AG04450 (cell line): ENCODE data around the gene LDB1. TPM values are rescaled to one million over a fixed set of nuclear protein-coding genes. Genes with fewer than 3 reads are reported as not detected.

Source experiments
- CTCF ChIA-PET: fragments of 300-600, 350-600 bp; formaldehyde crosslinking; extraction: SDS; loops from one replicate; lab custom pipeline; 2022; ENCODE audit warnings: antibody characterized with exemption, inconsistent platforms; lab: Charles Lee
- POLR2A ChIA-PET: fragments of 350-600 bp; formaldehyde crosslinking; extraction: SDS; loops from one replicate; lab custom pipeline; 2021; ENCODE audit warnings: antibody characterized with exemption, inconsistent platforms; lab: Yijun Ruan, JAX
- DNase-seq: peaks from one replicate; pipeline ENCODE4 v3.0.0-alpha.2; 2011; ENCODE audit warnings: low read depth, low spot score
- H3K27ac ChIP-seq: one replicate; pipeline ENCODE4 v1.5.1; 2012; ENCODE audit warnings: low read depth, low read length, control low read depth
- H3K27me3 ChIP-seq: one replicate; pipeline ENCODE4 v1.6.0; 2012; ENCODE audit warnings: low read length; ENCODE audit not compliant: control insufficient read depth, insufficient read depth
- H3K4me3 ChIP-seq: 2 replicates; pipeline ENCODE4 v1.5.1; 2011; ENCODE audit warnings: mild to moderate bottlenecking, low read depth, low read length, control low read depth
- H3K9me3 ChIP-seq: 2 replicates; pipeline ENCODE4 v1.5.1; 2012; ENCODE audit warnings: low read length; ENCODE audit not compliant: control insufficient read depth, insufficient read depth
- polyA plus RNA-seq: library from polyadenylated mRNA; depleted of rRNA; stranded (reverse); fragments of >200 nt; gene quantifications from 2 replicates; pipeline ENCODE4 v1.2.3, GENCODE V29; 2011
- TF ChIP-seq, protein P1 (sequence below): IDR thresholded peaks from 2 replicates; pipeline ENCODE4 v1.5.1; 2011; ENCODE audit warnings: low read depth, low read length, control low read depth, inconsistent platforms

The LDB1 gene
- polyA plus RNA-seq, 1 experiment = 95.7 TPM

DNA sequence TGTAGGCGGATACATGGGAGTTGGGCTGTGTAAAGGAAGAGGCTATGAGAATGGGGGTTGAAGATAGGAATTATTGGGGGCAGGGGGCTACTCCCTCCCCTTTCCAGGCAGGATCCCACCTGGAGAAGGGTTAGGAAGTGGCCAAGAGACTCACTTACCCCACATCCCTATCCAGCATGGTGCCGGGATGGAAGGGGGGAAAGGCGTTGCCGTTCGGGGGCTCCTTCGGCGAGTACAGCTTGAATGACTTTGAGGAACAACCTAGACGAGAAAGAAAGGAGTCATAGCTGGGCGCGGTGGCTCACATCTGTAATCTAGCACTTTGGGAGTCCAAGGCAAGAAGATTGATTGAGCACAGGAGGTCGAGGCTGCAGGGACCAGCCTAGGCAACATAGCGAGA, 8.9 kb downstream of the LDB1 start:
- TF ChIP-seq, protein P1, sequence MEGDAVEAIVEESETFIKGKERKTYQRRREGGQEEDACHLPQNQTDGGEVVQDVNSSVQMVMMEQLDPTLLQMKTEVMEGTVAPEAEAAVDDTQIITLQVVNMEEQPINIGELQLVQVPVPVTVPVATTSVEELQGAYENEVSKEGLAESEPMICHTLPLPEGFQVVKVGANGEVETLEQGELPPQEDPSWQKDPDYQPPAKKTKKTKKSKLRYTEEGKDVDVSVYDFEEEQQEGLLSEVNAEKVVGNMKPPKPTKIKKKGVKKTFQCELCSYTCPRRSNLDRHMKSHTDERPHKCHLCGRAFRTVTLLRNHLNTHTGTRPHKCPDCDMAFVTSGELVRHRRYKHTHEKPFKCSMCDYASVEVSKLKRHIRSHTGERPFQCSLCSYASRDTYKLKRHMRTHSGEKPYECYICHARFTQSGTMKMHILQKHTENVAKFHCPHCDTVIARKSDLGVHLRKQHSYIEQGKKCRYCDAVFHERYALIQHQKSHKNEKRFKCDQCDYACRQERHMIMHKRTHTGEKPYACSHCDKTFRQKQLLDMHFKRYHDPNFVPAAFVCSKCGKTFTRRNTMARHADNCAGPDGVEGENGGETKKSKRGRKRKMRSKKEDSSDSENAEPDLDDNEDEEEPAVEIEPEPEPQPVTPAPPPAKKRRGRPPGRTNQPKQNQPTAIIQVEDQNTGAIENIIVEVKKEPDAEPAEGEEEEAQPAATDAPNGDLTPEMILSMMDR = no peak
- Histone ChIP-seq H3K27me3 (no peaks in the 10 kb centered on the region), H3K4me3 (no peak overlapping the region), H3K9me3 (no peaks in the 10 kb centered on the region), H3K27ac (no peak overlapping the region)
- no peak for DNase-seq
- CTCF ChIA-PET = interaction anchor here (1.3 to 2.4 kb wide), 3 partner anchors 10 to 38 kb away, joined by 4 to 8 read pairs (median 6); no protein-coding TSS in a partner anchor
- POLR2A ChIA-PET = no interaction called here

DNA sequence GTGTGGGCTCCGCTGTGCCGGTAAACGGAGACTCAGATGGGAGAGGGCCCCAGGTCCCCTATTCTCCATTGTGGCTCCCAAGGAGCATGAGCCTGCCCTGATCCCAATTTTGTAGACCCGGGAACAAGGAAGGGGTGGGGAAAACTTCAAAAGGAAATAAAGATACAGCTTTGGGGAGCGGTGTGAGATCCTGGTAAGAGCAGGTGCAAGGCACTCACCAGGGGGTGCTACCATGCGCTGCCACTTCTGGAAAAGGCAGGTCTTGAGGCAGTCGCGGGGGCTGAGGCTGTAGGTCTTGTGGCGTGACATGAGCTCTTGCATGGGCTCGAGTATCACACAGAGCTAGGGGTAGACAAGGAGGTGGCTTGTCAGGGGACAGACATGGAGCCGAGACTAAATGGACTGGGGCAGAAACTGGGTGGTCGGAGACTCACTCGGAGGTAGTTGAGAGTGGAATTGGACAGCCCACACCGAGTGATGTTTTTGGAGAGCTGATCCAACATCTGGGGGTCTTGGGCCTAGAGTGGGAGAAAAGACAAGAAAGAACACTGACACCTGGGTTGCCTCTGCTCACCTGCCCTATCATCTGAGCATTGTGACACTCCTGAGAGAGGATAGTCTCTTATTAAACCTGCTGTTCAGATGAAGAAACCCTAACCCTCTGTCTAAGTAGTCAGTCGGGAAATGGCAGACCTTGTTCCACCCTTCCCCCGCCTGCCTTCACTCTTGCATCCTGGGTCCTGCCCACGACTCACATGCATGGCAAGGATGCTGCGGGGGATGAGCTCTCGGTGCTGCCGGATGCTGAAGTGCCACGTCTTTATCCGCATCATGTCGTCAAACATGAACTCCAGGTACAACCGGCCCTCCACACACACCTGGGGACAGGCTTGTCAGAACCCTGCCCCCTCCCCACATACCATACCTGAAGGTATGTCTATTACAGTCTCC, 10.7 kb downstream of the LDB1 start:
- CTCF ChIA-PET = interaction anchor here (1.0 to 1.4 kb wide), 3 partner anchors 37 to 270 kb away, joined by 3 read pairs; no protein-coding TSS in a partner anchor
- H3K9me3 ChIP-seq = no peaks in the 10 kb centered on the region
- H3K27ac ChIP-seq = no peak overlapping the region
- no peak for DNase-seq
- POLR2A ChIA-PET = interaction anchor here (1.2 kb wide), 1 partner anchor 35 kb away, joined by 4 read pairs; no protein-coding TSS in a partner anchor
- no peak overlapping the region for H3K4me3 ChIP-seq
- TF ChIP-seq, protein P1 = no peak
- H3K27me3 ChIP-seq = no peaks in the 10 kb centered on the region

DNA sequence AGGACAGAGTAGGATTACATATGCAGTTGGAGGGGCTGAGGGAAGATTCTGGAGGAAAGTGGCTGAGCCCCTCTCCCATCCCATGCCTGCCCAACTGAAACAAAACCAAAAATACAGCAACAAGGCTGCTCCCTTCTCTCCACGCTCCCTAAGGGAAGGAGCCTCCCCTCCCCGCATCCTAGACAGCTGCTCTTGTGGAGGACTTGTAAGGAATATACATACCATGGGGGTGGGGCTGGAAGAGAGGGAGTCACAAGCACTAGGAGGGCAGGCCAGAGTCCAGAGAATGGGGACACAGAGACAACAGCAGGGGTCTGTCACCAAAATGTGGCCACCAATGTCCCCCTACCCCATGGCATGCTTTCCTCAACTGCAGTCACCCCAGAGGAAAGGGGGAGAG, 13.2 kb downstream of the LDB1 start:
- no peak for DNase-seq
- Histone ChIP-seq H3K27ac (peak overlapping the region; percentile 31), H3K9me3 (no peaks in the 10 kb centered on the region), H3K27me3 (no peaks in the 10 kb centered on the region), H3K4me3 (no peak overlapping the region)
- ChIA-PET CTCF (interaction anchor here (2.8 kb wide), 1 partner anchor 34 kb away, joined by 9 read pairs; no protein-coding TSS in a partner anchor), POLR2A (interaction anchor here (0.5 to 0.7 kb wide), 3 partner anchors 8 to 42 kb away, joined by 3 to 4 read pairs (median 3); no protein-coding TSS in a partner anchor)
- TF ChIP-seq, protein P1 = no peak

DNA sequence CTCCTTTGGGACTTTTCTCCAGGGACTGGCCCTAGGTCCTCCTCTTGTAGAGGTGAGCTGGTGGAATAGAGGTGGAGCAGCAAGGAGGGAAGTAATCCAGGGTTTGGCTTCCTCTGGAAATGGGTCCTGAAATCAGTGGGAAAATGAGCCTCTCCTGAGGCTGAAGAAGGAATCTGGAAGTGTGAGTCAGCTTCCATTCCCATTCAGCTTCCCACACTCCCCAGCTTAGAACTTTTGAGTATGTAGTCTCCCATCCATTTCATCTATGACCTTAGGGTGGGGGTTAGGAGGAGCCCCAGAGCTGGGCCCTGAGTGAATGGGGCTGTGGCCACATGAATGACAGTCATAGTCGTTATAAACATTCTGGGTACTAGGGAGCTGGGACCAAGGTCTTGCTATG, 17.7 kb downstream of the LDB1 start:
- DNase-seq = no peak
- H3K9me3 ChIP-seq = no peaks in the 10 kb centered on the region
- no peaks in the 10 kb centered on the region for H3K27me3 ChIP-seq
- no peak overlapping the region for H3K27ac ChIP-seq
- H3K4me3 ChIP-seq = no peak overlapping the region
- ChIA-PET CTCF (interaction anchor here (0.5 to 3.2 kb wide), 3 partner anchors 10 to 29 kb away, joined by 3 to 12 read pairs (median 5); no protein-coding TSS in a partner anchor), POLR2A (interaction anchor here (0.5 to 1.6 kb wide), 2 partner anchors 12 to 18 kb away, joined by 3 to 14 read pairs; no protein-coding TSS in a partner anchor)
- TF ChIP-seq, protein P1 = no peak
